ENCODE data around the gene CCNB1. TPM values are rescaled to one million over a fixed set of nuclear protein-coding genes. Genes with fewer than 3 reads are reported as not detected.
A peak's percentile ranks its signal among the peaks of the same experiment; 100 is the strongest.
"Not testable (repeated sequence)": the region's sequence is repeated elsewhere in the genome, so short reads cannot be mapped to it uniquely, and the experiment has no call there.

CCNB1 gene
- total RNA-seq, 2 donors from 2014 or later = 2.2 to 2.3 TPM

DNA sequence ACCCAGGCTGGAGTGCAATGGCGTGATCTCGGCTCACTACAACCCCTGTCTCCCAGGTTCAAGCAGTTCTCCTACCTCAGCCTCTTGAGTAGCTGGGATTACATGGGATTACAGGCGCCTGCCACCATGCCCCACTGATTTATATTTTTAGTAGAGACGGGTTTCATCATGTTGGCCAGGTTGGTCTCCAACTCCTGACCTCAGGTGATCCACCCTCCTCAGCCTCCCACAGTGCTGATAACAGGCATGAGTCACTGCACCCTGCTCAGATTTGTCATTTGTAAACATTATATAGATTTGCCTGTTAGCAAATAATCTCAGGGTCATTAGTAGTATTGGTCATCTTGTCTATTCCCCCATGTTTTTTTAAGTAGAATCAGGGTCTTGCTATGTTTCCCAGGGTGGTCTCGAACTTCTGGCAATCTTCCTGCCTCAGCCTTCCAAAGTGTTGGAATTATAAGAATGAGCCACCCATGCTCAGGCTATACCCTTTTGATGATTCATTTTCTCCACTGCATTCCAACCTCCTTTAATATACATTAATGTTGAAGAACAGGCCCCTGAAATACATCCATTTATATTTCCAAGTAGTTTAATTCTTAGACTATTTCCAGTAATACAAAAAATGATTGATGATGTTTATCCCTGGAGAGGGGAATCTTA, 39.7 kb downstream of the CCNB1 start:
- H3K27ac Mint-ChIP-seq = no peak overlapping the region
- H3K27me3 Mint-ChIP-seq = no peaks in the 10 kb centered on the region
- ATAC-seq (no peak), DNase-seq (no peak)
- no peaks in the 10 kb centered on the region for H3K4me1 Mint-ChIP-seq
- no peaks in the 10 kb centered on the region for H3K36me3 Mint-ChIP-seq (ENCODE audit: low read depth)
- H3K4me3 Mint-ChIP-seq = no peak overlapping the region
- H3K9me3 ChIP-seq (ENCODE audit: control insufficient read depth, low read length, poor library complexity, severe bottlenecking) = no peaks in the 10 kb centered on the region

DNA sequence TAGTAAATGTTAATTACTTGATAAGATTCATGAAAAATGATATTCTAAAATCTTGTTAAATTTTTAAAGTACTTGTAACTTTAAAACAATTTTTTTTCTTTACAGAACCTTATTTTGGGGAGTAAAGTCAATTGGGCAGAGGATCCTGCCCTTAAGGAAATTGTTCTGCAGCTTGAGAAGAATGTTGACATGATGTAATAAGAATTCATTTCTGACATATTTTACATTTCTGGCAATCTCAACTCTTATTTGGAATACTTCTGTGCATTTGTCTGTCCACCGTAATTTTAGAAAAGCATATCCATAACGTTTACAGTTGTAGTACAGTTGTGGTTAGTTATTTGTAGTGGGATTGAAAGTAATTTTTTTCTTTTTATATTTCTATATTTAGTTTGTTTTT, 42.7 kb downstream of the CCNB1 start:
- H3K4me1 Mint-ChIP-seq = no peaks in the 10 kb centered on the region
- H3K4me3 Mint-ChIP-seq = no peak overlapping the region
- DNase-seq (no peak), ATAC-seq (no peak)
- no peaks in the 10 kb centered on the region for H3K9me3 ChIP-seq (ENCODE audit: control insufficient read depth, low read length, poor library complexity, severe bottlenecking)
- no peaks in the 10 kb centered on the region for H3K36me3 Mint-ChIP-seq (ENCODE audit: low read depth)
- no peak overlapping the region for H3K27ac Mint-ChIP-seq
- no peaks in the 10 kb centered on the region for H3K27me3 Mint-ChIP-seq

- H3K9me3 ChIP-seq (ENCODE audit: control insufficient read depth, low read length, poor library complexity, severe bottlenecking) = no peaks in the 10 kb centered on the region
- no peak overlapping the region for H3K27ac Mint-ChIP-seq
- H3K36me3 Mint-ChIP-seq (ENCODE audit: low read depth) = no peaks in the 10 kb centered on the region
- H3K4me3 Mint-ChIP-seq = no peak overlapping the region
- H3K27me3 Mint-ChIP-seq = no peaks in the 10 kb centered on the region
- no peak for DNase-seq
- ATAC-seq = no peak
- H3K4me1 Mint-ChIP-seq = no peaks in the 10 kb centered on the region
Measured at GRCh38 chr5:69211200-69211599, 44.2 kb downstream of the CCNB1 start.

DNA sequence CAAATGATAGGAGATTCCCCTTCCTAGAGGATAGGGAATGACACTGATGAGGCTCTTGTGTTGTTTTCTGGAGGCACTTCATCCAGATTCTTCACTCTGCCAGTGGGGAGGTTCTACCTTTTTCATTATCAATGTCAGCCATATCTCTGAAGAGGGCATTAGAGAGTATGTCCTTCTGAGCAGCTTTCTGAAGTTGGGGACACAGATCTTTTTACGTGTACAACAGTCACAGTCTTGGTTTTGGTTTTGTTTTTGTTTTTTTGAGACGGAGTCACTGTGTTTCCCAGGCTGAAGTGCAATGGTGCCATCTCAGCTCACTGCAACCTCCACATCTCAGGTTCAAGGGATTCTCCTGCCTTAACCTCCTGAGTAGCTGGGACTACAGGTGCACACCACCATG, 45.1 kb downstream of the CCNB1 start:
- ATAC-seq = peak; percentile 47

GRCh38 chr5:69213513-69214215, 46.7 kb downstream of the CCNB1 start:
- peaks cover 7% of the 10 kb centered on the region for H3K4me1 Mint-ChIP-seq
- no peak overlapping the region for H3K27ac Mint-ChIP-seq
- ATAC-seq (no peak), DNase-seq (no peak)
- peaks cover 2% of the 10 kb centered on the region for H3K36me3 Mint-ChIP-seq (ENCODE audit: low read depth)
- H3K9me3 ChIP-seq (ENCODE audit: control insufficient read depth, low read length, poor library complexity, severe bottlenecking) = no peaks in the 10 kb centered on the region
- no peak overlapping the region for H3K4me3 Mint-ChIP-seq
- H3K27me3 Mint-ChIP-seq = no peaks in the 10 kb centered on the region

More for the DNA sequence above, 45.1 kb downstream of the CCNB1 start:
- peak overlapping the region; percentile 28 for H3K4me3 Mint-ChIP-seq
- no peaks in the 10 kb centered on the region for H3K4me1 Mint-ChIP-seq
- no peak for DNase-seq
- no peak overlapping the region for H3K27ac Mint-ChIP-seq
- H3K9me3 ChIP-seq (ENCODE audit: control insufficient read depth, low read length, poor library complexity, severe bottlenecking) = no peaks in the 10 kb centered on the region
- no peaks in the 10 kb centered on the region for H3K27me3 Mint-ChIP-seq
- no peaks in the 10 kb centered on the region for H3K36me3 Mint-ChIP-seq (ENCODE audit: low read depth)

DNA sequence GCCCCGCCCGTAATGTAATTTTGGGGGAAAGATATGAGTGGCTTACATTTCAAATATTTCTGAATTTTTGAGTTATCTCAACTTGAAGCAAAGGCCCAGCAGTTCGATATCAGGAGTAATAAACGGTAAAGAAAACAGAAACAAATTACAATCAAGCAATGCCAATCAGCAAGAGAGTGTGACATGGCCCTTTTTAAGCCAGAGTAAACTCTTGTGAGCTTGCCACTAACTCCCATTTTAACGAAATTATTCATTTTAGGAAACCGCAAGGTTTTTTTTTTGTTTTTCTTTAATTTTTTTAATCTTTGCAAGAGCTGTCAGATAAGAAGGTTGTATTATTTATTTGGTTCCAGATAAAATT, 50.2 kb downstream of the CCNB1 start:
- H3K27ac Mint-ChIP-seq = peak overlapping the region; percentile 99
- peaks cover 15% of the 10 kb centered on the region for H3K4me1 Mint-ChIP-seq
- no peaks in the 10 kb centered on the region for H3K27me3 Mint-ChIP-seq
- no peaks in the 10 kb centered on the region for H3K9me3 ChIP-seq (ENCODE audit: control insufficient read depth, low read length, poor library complexity, severe bottlenecking)
- H3K4me3 Mint-ChIP-seq = peak overlapping the region; percentile 98
- ATAC-seq (no peak), DNase-seq (no peak)
- H3K36me3 Mint-ChIP-seq (ENCODE audit: low read depth) = peaks cover 3% of the 10 kb centered on the region

DNA sequence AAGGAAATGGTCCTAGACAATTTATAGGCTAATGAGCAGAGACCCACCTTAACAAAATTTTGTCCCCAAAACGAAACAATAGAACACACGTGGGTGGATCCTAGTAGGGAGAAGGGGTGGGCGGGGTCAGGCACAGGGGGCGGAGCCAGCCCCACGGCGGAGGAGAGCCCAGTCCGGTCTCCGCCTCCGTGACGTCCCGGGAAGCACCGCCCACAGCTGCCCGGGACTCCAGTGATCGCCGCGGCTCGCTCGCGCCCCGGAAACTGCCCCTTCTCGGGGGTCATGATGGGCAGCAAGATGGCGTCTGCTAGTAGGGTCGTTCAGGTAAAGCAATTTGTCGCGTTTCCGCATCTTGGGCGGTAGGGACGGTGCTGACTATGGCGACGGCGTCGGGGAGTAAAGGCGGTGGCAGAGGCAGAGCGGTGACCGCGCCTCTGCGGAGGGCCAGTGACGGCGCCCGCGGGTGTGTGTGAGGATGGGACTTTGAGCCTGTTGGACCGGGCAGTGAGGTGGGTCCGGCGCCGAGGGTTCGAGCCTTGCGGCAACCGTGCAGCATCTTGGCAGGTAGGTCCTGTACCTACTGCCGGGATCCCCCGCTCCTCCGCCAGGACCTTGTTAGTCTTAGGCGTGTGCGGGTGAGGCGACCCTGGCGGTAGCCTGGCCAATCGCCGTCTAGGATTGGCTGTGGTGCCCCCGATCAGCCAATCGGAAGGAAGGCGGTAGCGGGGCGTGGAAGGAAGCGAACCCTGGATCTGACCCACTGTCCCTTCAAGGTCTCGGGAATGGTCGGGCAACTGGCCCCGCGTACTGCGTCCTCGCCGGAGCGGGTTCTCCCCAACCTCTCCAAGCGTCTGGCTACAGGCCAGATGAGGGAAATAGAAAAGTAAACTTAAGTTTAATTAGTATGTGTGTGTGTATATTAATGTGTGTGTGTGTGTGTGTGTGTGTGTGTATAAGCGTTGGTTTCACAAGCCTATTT, 50.9 kb downstream of the CCNB1 start:
- H3K9me3 ChIP-seq (ENCODE audit: control insufficient read depth, low read length, poor library complexity, severe bottlenecking) = no peaks in the 10 kb centered on the region
- Mint-ChIP-seq H3K4me3 (peak overlapping the region; percentile 98), H3K27me3 (no peaks in the 10 kb centered on the region), H3K27ac (peak overlapping the region; percentile 99), H3K36me3 (ENCODE audit: low read depth) (peaks cover 5% of the 10 kb centered on the region), H3K4me1 (peaks cover 17% of the 10 kb centered on the region)
- DNase-seq = peak; percentile 81 to 96 (median 95)
- ATAC-seq = peak; percentile 92

- Mint-ChIP-seq H3K4me3 (no peak overlapping the region), H3K4me1 (peaks cover 17% of the 10 kb centered on the region), H3K27ac (no peak overlapping the region), H3K36me3 (ENCODE audit: low read depth) (peaks cover 5% of the 10 kb centered on the region), H3K27me3 (no peaks in the 10 kb centered on the region)
- no peak for DNase-seq
- no peak for ATAC-seq
- no peaks in the 10 kb centered on the region for H3K9me3 ChIP-seq (ENCODE audit: control insufficient read depth, low read length, poor library complexity, severe bottlenecking)
Measured at GRCh38 chr5:69219939-69220338, 53.0 kb downstream of the CCNB1 start.

- not testable (repeated sequence) for H3K9me3 ChIP-seq (ENCODE audit: control insufficient read depth, low read length, poor library complexity, severe bottlenecking); ATAC-seq; H3K4me3 Mint-ChIP-seq; H3K36me3 Mint-ChIP-seq (ENCODE audit: low read depth); DNase-seq; H3K27ac Mint-ChIP-seq; H3K27me3 Mint-ChIP-seq
- peaks cover 17% of the 10 kb centered on the region for H3K4me1 Mint-ChIP-seq
Measured at GRCh38 chr5:69220371-69220770, 53.4 kb downstream of the CCNB1 start.

DNA sequence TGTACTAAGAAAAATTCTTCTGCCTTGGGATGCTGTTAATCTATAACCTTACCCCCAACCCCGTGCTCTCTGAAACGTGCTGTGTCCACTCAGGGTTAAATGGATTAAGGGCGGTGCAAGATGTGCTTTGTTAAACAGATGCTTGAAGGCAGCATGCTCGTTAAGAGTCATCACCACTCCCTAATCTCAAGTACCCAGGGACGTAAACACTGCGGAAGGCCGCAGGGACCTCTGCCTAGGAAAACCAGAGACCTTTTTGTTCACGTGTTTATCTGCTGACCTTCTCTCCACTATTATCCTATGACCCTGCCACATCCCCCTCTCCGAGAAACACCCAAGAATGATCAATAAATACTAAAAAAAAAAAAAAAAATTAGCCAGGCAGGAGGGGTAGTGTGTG, 53.9 kb downstream of the CCNB1 start:
- not testable (repeated sequence) for ATAC-seq; DNase-seq; H3K9me3 ChIP-seq (ENCODE audit: control insufficient read depth, low read length, poor library complexity, severe bottlenecking); H3K27ac Mint-ChIP-seq; H3K36me3 Mint-ChIP-seq (ENCODE audit: low read depth); H3K27me3 Mint-ChIP-seq; H3K4me3 Mint-ChIP-seq
- H3K4me1 Mint-ChIP-seq = peaks cover 17% of the 10 kb centered on the region

GRCh38 chr5:69224520-69224919, 57.6 kb downstream of the CCNB1 start:
- no peaks in the 10 kb centered on the region for H3K27me3 Mint-ChIP-seq
- peaks cover 6% of the 10 kb centered on the region for H3K4me1 Mint-ChIP-seq
- H3K27ac Mint-ChIP-seq = no peak overlapping the region
- no peak for DNase-seq
- H3K36me3 Mint-ChIP-seq (ENCODE audit: low read depth) = peaks cover 3% of the 10 kb centered on the region
- ATAC-seq = no peak
- H3K4me3 Mint-ChIP-seq = no peak overlapping the region
- no peaks in the 10 kb centered on the region for H3K9me3 ChIP-seq (ENCODE audit: control insufficient read depth, low read length, poor library complexity, severe bottlenecking)

DNA sequence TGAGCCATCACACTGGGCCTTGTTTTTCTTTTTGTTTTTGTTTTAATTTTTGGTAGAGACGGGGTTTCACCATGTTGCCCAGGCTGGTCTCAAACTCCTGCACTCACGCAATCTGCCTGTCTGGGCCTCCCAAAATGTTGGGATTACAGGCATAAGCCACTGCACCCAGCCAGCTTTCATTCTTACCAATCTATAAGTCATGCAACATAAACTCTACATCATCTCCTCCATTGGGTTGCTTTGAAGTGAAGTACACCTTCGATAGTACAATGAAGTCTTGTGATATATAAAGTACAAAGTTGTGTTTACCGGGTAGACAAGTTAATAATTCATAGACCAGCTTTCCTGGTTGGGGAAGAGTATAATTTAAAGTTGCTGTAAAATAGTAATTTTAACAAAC, 58.9 kb downstream of the CCNB1 start:
- no peaks in the 10 kb centered on the region for H3K9me3 ChIP-seq (ENCODE audit: control insufficient read depth, low read length, poor library complexity, severe bottlenecking)
- Mint-ChIP-seq H3K27me3 (no peaks in the 10 kb centered on the region), H3K4me3 (no peak overlapping the region), H3K36me3 (ENCODE audit: low read depth) (peaks cover 3% of the 10 kb centered on the region), H3K27ac (no peak overlapping the region), H3K4me1 (peaks cover 4% of the 10 kb centered on the region)
- DNase-seq = no peak
- no peak for ATAC-seq
